HG03442 (cell line): ENCODE results near the gene PRPF38A.

Experiments
- ATAC-seq: cut with Tn5 transposase; IDR thresholded peaks from one replicate; pipeline ENCODE4 v1.9.1; 2021; ENCODE audit warnings: mild to moderate bottlenecking, moderate library complexity; ENCODE audit not compliant: unreplicated experiment

The PRPF38A gene

GRCh38 chr1:52460694-52461093 lies 56.3 kb downstream of the PRPF38A start:
- ATAC-seq, result no peak

GRCh38 chr1:52461821-52462220 lies 57.4 kb downstream of the PRPF38A start:
- ATAC-seq, result no peak

- no peak for ATAC-seq
Measured at GRCh38 chr1:52463891-52464290, 59.5 kb downstream of the PRPF38A start.

- no peak for ATAC-seq
Measured at GRCh38 chr1:52469108-52469507, 64.7 kb downstream of the PRPF38A start.
